COLO668 (cell line): ENCODE data around the gene RILPL2.
"Not testable (repeated sequence)": the region's sequence is repeated elsewhere in the genome, so short reads cannot be mapped to it uniquely, and the experiment has no call there.

Experiments used
- DNase-seq: peaks from one replicate; lab custom pipeline; 2025; ENCODE audit not compliant: unreplicated experiment; lab: John Stamatoyannopoulos, UW

Gene RILPL2

GRCh38 chr12:123450636-123451035, 14.2 kb upstream of the RILPL2 start:
- DNase-seq: no peak

- DNase-seq: no peak
Observed at GRCh38 chr12:123449856-123450255, 13.4 kb upstream of the RILPL2 start.

GRCh38 chr12:123449249-123449733, 12.8 kb upstream of the RILPL2 start:
- no peak for DNase-seq

GRCh38 chr12:123446333-123446713, 9.8 kb upstream of the RILPL2 start:
- DNase-seq: no peak

- no peak for DNase-seq
Observed at GRCh38 chr12:123445388-123446332, 9.2 kb upstream of the RILPL2 start.

- DNase-seq: no peak
Observed at GRCh38 chr12:123444092-123445026, 7.9 kb upstream of the RILPL2 start.

GRCh38 chr12:123442774-123443173, 6.3 kb upstream of the RILPL2 start:
- DNase-seq: no peak

- no peak for DNase-seq
Observed at GRCh38 chr12:123441523-123442164, 5.2 kb upstream of the RILPL2 start.

- no peak for DNase-seq
Observed at GRCh38 chr12:123435636-123436016, 858 bp downstream of the RILPL2 start.

- DNase-seq: no peak
Observed at GRCh38 chr12:123433615-123434014, 2.9 kb downstream of the RILPL2 start.

- not testable (repeated sequence) for DNase-seq
Observed at GRCh38 chr12:123431951-123432817, 4.3 kb downstream of the RILPL2 start.

- DNase-seq: not testable (repeated sequence)
Observed at GRCh38 chr12:123429101-123429500, 7.4 kb downstream of the RILPL2 start.

GRCh38 chr12:123428591-123428990, 7.9 kb downstream of the RILPL2 start:
- no peak for DNase-seq

GRCh38 chr12:123427036-123427769, 9.3 kb downstream of the RILPL2 start:
- no peak for DNase-seq

- DNase-seq: no peak
Observed at GRCh38 chr12:123421314-123421713, 15.2 kb downstream of the RILPL2 start.

- no peak for DNase-seq
Observed at GRCh38 chr12:123410041-123410412, 26.5 kb downstream of the RILPL2 start.

- not testable (repeated sequence) for DNase-seq
Observed at GRCh38 chr12:123409284-123410040, 27.0 kb downstream of the RILPL2 start.

GRCh38 chr12:123408619-123409018, 27.9 kb downstream of the RILPL2 start:
- DNase-seq: not testable (repeated sequence)

GRCh38 chr12:123407934-123408333, 28.6 kb downstream of the RILPL2 start:
- DNase-seq: not testable (repeated sequence)
